HG03521 (cell line): Measurements from ENCODE around the gene MAPRE2.
A peak's percentile ranks its signal among the peaks of the same experiment; 100 is the strongest.

ENCODE experiments used
- ATAC-seq: cut with Tn5 transposase; IDR thresholded peaks from one replicate; pipeline ENCODE4 v1.9.1; 2021; ENCODE audit warnings: mild to moderate bottlenecking, moderate library complexity; ENCODE audit not compliant: unreplicated experiment

The MAPRE2 gene

GRCh38 chr18:35118641-35119040 is 77.4 kb downstream of the MAPRE2 start:
- ATAC-seq: no peak

- ATAC-seq: no peak
These were observed 79.8 kb downstream of the MAPRE2 start for GRCh38 chr18:35121038-35121437.

- no peak for ATAC-seq
These were observed 80.3 kb downstream of the MAPRE2 start for GRCh38 chr18:35121531-35121930.

GRCh38 chr18:35122586-35123224 is 81.5 kb downstream of the MAPRE2 start:
- ATAC-seq: peak; percentile 97

- no peak for ATAC-seq
These were observed 82.6 kb downstream of the MAPRE2 start for GRCh38 chr18:35123811-35124210.

- no peak for ATAC-seq
These were observed 86.0 kb downstream of the MAPRE2 start for GRCh38 chr18:35127201-35127600.

GRCh38 chr18:35128675-35129074 is 87.5 kb downstream of the MAPRE2 start:
- no peak for ATAC-seq

- ATAC-seq: no peak
These were observed 89.0 kb downstream of the MAPRE2 start for GRCh38 chr18:35130236-35130635.

GRCh38 chr18:35131387-35132020 is 90.3 kb downstream of the MAPRE2 start:
- ATAC-seq: no peak

- no peak for ATAC-seq
These were observed 91.0 kb downstream of the MAPRE2 start for GRCh38 chr18:35132021-35132902.

GRCh38 chr18:35134190-35134730 is 93.0 kb downstream of the MAPRE2 start:
- no peak for ATAC-seq

- no peak for ATAC-seq
These were observed 93.7 kb downstream of the MAPRE2 start for GRCh38 chr18:35134791-35135531.

- ATAC-seq: no peak
These were observed 95.0 kb downstream of the MAPRE2 start for GRCh38 chr18:35136248-35136647.

- ATAC-seq: no peak
These were observed 95.7 kb downstream of the MAPRE2 start for GRCh38 chr18:35136885-35137284.

- ATAC-seq: no peak
These were observed 96.4 kb downstream of the MAPRE2 start for GRCh38 chr18:35137632-35138031.

- no peak for ATAC-seq
These were observed 97.6 kb downstream of the MAPRE2 start for GRCh38 chr18:35138773-35139172.

- no peak for ATAC-seq
These were observed 98.3 kb downstream of the MAPRE2 start for GRCh38 chr18:35139517-35139916.

GRCh38 chr18:35141077-35141476 is 99.9 kb downstream of the MAPRE2 start:
- ATAC-seq: no peak

- no peak for ATAC-seq
These were observed 100.5 kb downstream of the MAPRE2 start for GRCh38 chr18:35141567-35142274.

GRCh38 chr18:35142275-35142615 is 101.0 kb downstream of the MAPRE2 start:
- no peak for ATAC-seq
